Neural progenitor cell (in vitro differentiated cells): ENCODE measurements around the gene CD19.
"Not testable (repeated sequence)": the region's sequence is repeated elsewhere in the genome, so short reads cannot be mapped to it uniquely, and the experiment has no call there.

Source experiments
- EZH2 ChIP-seq: fragments of 200-600 bp; sonication (generic); IDR thresholded peaks from 2 replicates; pipeline ENCODE4 v1.6.1; 2017; ENCODE audit warnings: antibody characterized with exemption, mild to moderate bottlenecking, moderate library complexity
- TF ChIP-seq, protein P1 (sequence below): fragments of 200-600 bp; sonication (generic); IDR thresholded peaks from 2 replicates; pipeline ENCODE4 v1.5.1; 2017; ENCODE audit warnings: antibody characterized with exemption, mild to moderate bottlenecking

DNA sequence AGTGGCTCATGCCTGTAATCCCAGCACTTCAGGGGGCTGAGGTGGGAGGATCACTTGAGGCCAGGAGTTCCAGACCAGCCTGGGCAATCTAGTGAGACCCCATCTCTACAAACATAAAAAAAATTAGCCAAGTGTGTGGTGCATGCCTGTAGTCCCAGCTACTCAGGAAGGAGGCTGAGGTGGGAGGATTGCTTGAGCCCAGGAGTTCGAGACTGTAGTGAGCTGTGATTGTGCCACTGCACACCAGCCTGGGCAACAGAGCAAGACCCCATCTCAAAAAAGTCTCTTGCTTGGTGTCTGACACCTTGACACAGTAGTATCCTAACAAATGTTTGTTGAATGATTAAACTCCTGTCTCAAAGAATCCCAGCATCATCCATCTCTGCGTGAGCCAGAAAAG is 37.9 kb downstream of the CD19 start:
- TF ChIP-seq, protein P1, sequence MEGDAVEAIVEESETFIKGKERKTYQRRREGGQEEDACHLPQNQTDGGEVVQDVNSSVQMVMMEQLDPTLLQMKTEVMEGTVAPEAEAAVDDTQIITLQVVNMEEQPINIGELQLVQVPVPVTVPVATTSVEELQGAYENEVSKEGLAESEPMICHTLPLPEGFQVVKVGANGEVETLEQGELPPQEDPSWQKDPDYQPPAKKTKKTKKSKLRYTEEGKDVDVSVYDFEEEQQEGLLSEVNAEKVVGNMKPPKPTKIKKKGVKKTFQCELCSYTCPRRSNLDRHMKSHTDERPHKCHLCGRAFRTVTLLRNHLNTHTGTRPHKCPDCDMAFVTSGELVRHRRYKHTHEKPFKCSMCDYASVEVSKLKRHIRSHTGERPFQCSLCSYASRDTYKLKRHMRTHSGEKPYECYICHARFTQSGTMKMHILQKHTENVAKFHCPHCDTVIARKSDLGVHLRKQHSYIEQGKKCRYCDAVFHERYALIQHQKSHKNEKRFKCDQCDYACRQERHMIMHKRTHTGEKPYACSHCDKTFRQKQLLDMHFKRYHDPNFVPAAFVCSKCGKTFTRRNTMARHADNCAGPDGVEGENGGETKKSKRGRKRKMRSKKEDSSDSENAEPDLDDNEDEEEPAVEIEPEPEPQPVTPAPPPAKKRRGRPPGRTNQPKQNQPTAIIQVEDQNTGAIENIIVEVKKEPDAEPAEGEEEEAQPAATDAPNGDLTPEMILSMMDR = not testable (repeated sequence)
- TF ChIP-seq EZH2 = not testable (repeated sequence)
